ENCODE measurements around the gene ASCC3.

GRCh38 chr6:100568255-100568654 is 312.9 kb downstream of the ASCC3 start:
- TF ChIP-seq CTCF (IDR thresholded peaks at IDR 0.05) (no peak), POLR2A (IDR thresholded peaks at IDR 0.05) (no peak)

Measured in lower leg skin (tissue), 3 donors.